Subcutaneous adipose tissue (tissue), 4 donors: ENCODE data around the gene TSPAN32. TPM values are rescaled to one million over a fixed set of nuclear protein-coding genes. Genes with fewer than 3 reads are reported as not detected.

Experiments
- CTCF ChIP-seq: fragments of 450-650 bp; IDR thresholded peaks from one replicate; pipeline ENCODE4 v1.5.1; 2016; ENCODE audit warnings: low read depth, mild to moderate bottlenecking, control low read depth, antibody characterized with exemption, moderate library complexity
- total RNA-seq, 4 donors: library from RNA; depleted of rRNA; stranded (reverse); fragments of >200 nt; gene quantifications; one replicate each; pipeline ENCODE4 v1.1.0, GENCODE V29; 2016

TSPAN32 gene
- total RNA-seq, 4 donors from 2014 or later: 2.1 to 2.6 (median 2.5) TPM; not detected in 1

GRCh38 chr11:2308713-2309112 is 6.9 kb downstream of the TSPAN32 start:
- no peak for TF ChIP-seq CTCF

- TF ChIP-seq CTCF: no peak
Observed at GRCh38 chr11:2309251-2310072, 7.6 kb downstream of the TSPAN32 start.

GRCh38 chr11:2310073-2310785 is 8.4 kb downstream of the TSPAN32 start:
- no peak for TF ChIP-seq CTCF

GRCh38 chr11:2310786-2311352 is 9.1 kb downstream of the TSPAN32 start:
- TF ChIP-seq CTCF: no peak

GRCh38 chr11:2311353-2312133 is 9.7 kb downstream of the TSPAN32 start:
- no peak for TF ChIP-seq CTCF

GRCh38 chr11:2312232-2313042 is 10.6 kb downstream of the TSPAN32 start:
- TF ChIP-seq CTCF: no peak
